HEK293 (cell line): ENCODE measurements around the gene ZNF618.

Experiments
- CTCF ChIP-seq: fragments of 450-650 bp; formaldehyde crosslinking; IDR thresholded peaks from 2 replicates; pipeline ENCODE4 v1.5.1; 2016; ENCODE audit warnings: missing biosample characterization, missing genetic modification characterization
- INSM2 ChIP-seq: fragments of 450-650 bp; formaldehyde crosslinking; IDR thresholded peaks from 2 replicates; pipeline ENCODE4 v1.5.1; 2016; ENCODE audit warnings: missing biosample characterization, missing genetic modification characterization
- ZNF121 ChIP-seq: fragments of 450-650 bp; formaldehyde crosslinking; IDR thresholded peaks from 2 replicates; pipeline ENCODE4 v1.5.1; 2016; ENCODE audit warnings: missing biosample characterization, missing genetic modification characterization
- ZNF335 ChIP-seq: fragments of 450-650 bp; formaldehyde crosslinking; conservative IDR thresholded peaks from 2 replicates; pipeline ENCODE4 v1.5.1; 2016; ENCODE audit warnings: missing biosample characterization, missing genetic modification characterization
- ZNF555 ChIP-seq: fragments of 450-650 bp; formaldehyde crosslinking; conservative IDR thresholded peaks from 2 replicates; pipeline ENCODE4 v1.5.1; 2017; ENCODE audit warnings: missing biosample characterization, mild to moderate bottlenecking, missing genetic modification characterization, inconsistent platforms

- TF ChIP-seq CTCF (tag by site-specific recombination) (no peak), ZNF121 (tag by site-specific recombination) (no peak), ZNF335 (tag by site-specific recombination) (no peak), ZNF555 (tag by site-specific recombination) (no peak), INSM2 (tag by site-specific recombination) (no peak)
Observed at GRCh38 chr9:113868501-113868900, 7.6 kb upstream of the ZNF618 start.
